Fibroblast of skin of abdomen (primary cell): ENCODE results near the gene SERPIND1.
A peak's percentile ranks its signal among the peaks of the same experiment; 100 is the strongest.

ENCODE experiments used
- DNase-seq: peaks from one replicate; pipeline ENCODE4 v3.0.0-alpha.2; 2013

Gene SERPIND1

DNA sequence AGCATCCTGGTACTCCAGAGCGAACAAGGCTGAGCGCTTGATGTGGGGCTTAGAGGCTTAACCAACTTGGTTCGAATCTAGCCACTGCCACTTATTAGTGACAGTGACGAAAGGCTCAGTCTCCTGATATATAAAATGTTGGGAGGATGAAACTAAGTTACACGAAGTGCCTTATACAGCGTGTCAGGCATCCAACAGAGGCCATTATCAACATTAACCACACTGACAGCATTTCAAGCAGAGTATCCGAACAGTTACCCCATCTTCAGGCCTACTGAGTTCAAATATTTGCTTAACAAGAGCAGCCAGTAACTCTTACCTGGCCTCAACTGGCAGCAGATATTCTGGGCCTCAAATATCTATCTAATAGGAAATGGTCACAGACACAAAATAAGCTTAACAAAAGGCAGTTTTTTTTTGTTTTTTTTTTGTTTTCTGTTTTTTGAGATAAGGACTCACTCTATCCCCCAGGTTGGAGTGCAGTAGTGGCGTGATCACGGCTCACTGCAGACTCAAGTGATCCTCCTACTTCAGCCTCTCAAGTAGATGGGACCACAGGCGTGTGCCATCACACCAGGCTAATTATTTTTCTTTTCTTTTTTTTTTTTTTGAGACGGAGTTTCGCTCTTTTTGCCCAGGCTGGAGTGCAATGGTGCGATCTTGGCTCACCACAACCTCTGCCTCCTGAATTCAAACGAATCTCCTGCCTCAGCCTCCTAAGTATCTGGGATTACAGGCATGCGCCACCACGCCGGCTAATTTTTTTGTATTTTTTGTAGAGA is 2.9 kb downstream of the SERPIND1 start:
- DNase-seq, result no peak

DNA sequence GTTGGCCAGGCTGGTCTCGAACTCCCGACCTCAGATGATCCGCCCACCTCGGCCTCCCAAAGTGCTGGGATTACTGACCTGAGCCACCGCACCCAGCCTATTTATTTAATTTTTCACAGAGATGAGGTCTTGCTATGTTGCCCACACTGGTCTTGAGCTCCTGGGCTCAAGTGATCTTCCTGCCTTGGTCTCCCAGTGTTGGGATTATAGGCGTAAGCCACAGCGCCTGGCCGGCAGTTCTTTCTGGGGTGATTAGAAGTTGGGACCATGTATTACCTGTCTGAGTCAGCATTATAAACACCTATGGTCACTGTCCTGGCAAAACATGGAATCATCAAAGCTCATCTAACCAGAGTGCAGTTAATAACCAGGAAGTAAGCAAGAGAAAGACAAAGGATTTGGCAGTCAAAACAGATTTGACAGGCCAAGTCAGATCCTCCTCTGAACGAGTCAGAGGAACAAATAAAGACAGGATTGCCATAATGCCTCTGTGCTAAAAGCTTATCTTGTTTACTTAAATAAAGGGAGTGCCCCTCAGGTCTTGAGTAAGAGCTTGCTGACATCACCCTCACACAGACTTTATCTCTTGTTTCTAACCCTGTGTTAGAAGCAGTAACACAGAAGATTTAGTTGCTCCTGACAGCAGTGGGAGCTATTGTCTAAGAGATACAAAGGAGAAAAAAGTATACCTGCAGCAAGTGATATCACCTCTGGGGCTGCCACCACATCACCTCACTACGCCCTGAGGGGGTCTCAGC is 3.7 kb downstream of the SERPIND1 start:
- peak; percentile 6 for DNase-seq

DNA sequence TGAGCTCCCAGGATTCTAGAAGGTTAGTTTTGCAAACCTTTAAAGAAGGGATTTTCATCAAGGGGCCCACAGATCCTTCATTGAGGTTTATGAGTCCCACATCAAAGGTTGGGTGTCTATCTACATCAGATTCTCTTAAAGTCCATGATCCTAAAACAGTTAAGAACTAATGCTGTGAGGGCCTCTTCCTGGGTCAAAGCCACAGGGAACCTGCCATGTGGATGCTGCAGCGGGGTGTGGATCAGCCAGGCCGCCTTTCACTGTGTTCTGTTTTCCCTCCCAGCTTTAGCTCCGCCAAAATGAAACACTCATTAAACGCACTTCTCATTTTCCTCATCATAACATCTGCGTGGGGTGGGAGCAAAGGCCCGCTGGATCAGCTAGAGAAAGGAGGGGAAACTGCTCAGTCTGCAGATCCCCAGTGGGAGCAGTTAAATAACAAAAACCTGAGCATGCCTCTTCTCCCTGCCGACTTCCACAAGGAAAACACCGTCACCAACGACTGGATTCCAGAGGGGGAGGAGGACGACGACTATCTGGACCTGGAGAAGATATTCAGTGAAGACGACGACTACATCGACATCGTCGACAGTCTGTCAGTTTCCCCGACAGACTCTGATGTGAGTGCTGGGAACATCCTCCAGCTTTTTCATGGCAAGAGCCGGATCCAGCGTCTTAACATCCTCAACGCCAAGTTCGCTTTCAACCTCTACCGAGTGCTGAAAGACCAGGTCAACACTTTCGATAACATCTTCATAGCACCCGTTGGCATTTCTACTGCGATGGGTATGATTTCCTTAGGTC is 5.3 kb downstream of the SERPIND1 start:
- no peak for DNase-seq

DNA sequence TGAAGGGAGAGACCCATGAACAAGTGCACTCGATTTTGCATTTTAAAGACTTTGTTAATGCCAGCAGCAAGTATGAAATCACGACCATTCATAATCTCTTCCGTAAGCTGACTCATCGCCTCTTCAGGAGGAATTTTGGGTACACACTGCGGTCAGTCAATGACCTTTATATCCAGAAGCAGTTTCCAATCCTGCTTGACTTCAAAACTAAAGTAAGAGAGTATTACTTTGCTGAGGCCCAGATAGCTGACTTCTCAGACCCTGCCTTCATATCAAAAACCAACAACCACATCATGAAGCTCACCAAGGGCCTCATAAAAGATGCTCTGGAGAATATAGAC is 5.9 kb downstream of the SERPIND1 start:
- no peak for DNase-seq

DNA sequence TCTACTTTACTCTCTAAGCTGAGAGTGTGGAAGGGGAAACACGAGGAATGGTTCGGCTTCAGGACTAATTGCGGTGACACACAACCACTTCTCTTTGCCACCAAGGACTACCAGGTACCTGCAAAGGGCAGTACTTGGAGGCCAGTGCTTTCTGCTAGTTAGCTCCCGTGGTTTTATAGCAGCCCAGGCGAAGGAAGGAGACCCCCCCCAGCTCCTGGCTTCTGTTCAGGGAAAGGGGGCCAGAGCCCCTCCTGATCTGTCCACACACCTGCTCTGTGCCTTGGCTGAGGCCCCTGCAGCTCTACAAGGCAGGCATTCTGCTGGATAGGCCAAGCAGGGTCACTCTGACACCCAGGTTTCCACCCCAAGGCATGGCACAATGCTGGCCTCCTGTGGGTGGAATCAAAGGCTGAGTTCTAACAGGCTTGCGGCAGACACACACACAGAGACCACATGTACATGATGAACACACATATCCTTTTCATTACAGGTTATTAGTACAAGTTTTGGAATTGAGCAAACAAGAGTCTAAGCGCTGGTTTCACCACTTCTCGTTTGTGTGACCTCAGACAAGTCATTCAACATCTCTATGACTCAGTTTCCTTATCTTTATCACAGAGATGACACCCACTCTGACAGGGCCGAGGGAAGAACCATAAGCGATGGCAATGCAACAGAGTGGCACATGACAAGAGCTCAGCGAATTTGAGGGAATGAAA is 7.5 kb downstream of the SERPIND1 start:
- no peak for DNase-seq

DNA sequence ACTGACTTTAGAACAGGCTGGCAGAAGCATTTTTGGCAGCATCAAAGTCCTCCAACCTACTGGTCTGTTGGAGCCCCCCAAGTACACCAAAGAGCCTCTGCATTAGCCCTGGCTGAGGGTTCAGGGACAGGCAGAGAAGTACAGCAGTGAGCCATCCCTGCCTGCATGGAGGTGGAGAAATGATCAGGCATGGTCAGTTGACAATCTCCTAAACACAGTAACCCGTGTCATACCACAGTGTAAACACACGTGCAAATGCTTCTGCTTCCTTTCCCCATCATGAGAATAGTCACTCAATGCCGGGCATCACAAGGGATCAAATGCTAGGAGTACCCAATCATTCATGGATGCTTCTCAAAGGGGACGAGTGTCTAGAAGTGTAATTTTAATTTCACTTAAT is 8.2 kb downstream of the SERPIND1 start:
- DNase-seq, result no peak

DNA sequence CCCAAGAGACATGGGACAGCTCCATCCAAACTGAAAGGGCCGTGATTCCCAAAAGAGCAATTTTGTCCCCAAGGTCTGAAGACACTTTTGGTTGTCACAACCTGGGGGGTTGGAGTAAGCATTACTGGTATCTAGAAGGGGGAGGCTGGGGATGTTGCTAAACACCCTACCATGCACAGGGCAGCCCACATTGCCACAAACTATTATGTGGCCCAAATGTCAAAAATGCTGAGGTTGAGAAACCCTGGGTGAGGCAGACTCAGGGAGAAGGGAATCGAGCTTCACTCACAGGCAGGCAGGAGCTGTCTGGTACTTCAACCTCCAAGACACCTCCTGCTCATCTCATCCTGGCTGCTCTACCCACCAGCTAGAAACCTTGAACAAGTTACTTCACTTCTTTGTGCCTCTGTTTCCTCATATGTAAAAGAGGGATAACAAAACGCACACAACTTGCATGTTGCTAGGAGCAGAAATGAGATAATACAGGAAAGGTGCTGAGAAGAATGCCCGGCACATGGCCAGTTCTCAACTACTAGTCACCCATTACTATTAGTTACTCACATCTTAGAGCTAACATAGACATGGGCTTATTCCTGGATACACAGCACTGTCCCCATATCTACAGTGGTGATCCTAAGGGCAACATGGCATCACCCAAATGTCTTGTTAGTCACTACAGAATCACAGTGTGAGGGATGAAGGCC is 8.8 kb downstream of the SERPIND1 start:
- DNase-seq, result no peak

DNA sequence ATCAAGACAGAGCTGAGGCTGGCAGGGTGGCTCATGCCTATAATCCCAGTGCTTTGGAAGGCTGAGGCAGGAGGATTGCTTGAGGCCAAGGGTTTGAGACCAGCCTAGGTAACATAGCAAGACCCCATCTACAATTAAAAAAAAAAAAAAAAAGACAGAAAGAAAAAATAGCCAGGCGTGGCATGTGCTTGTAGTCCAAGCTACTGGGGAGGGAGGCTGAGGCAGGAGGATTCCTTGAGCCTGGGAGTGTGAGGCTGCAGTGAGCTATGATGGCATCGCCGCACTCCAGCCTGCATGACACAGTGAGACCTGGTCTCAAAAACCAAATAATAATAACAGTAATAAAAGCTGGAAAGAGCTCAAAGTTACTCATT is 9.4 kb downstream of the SERPIND1 start:
- DNase-seq, result no peak

GRCh38 chr22:20783844-20784723 is 10.2 kb downstream of the SERPIND1 start:
- peak; percentile 47 for DNase-seq

- no peak for DNase-seq
Measured at GRCh38 chr22:20785415-20785814, 11.5 kb downstream of the SERPIND1 start.

GRCh38 chr22:20786048-20786447 is 12.1 kb downstream of the SERPIND1 start:
- no peak for DNase-seq

DNA sequence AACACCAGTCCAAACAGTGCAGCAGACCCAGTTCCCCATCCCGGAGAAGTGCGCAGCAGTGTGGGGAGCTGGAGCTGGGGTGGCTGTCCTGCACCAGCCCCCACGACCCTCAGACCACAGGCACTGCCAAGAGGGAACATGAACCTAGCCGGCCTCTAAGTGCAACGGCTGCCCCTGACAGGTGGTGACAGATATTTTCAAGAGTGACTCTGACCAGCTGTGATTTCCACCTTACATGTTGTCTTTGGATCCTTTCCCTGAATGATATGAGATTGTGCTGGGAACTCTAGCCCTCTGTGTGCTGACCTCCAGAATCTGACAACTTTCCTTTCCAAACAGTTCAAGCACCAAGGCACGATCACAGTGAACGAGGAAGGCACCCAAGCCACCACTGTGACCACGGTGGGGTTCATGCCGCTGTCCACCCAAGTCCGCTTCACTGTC is 12.6 kb downstream of the SERPIND1 start:
- no peak for DNase-seq

- no peak for DNase-seq
Measured at GRCh38 chr22:20787223-20787622, 13.3 kb downstream of the SERPIND1 start.

GRCh38 chr22:20787746-20788626 is 14.1 kb downstream of the SERPIND1 start:
- no peak for DNase-seq

DNA sequence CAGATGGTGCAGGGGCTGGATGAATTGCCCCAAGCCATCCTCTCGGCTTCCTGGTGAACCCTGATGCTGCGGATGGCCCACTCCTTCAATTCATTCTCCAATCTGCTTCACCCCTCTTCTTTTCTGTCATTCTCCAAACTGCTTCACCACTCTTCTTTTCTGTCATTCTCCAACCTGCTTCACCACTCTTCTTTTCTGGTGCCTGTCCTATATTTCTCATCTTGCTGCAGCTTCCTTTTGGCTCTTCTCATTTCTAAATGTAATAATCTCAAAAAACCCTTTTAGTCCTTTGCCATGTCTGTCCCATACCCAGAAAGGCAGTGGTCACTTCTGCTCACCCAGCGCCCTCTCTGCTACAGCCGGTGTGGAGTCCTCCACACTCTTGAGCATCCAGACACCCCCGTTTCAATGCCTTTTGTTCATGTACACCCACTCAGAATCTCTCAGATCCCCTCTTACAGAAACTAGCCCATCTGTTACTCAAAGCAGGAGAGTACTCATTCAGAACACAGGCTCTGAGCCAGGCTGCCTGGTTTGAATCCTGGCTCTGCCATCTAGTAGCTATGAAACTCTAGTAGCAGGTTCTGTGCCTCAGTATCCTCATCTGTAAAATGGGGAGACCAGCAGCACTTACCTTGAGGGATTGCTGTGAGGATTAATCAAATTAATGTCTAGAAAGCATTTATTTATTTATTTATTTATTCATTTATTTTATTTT is 14.9 kb downstream of the SERPIND1 start:
- DNase-seq, result no peak

DNA sequence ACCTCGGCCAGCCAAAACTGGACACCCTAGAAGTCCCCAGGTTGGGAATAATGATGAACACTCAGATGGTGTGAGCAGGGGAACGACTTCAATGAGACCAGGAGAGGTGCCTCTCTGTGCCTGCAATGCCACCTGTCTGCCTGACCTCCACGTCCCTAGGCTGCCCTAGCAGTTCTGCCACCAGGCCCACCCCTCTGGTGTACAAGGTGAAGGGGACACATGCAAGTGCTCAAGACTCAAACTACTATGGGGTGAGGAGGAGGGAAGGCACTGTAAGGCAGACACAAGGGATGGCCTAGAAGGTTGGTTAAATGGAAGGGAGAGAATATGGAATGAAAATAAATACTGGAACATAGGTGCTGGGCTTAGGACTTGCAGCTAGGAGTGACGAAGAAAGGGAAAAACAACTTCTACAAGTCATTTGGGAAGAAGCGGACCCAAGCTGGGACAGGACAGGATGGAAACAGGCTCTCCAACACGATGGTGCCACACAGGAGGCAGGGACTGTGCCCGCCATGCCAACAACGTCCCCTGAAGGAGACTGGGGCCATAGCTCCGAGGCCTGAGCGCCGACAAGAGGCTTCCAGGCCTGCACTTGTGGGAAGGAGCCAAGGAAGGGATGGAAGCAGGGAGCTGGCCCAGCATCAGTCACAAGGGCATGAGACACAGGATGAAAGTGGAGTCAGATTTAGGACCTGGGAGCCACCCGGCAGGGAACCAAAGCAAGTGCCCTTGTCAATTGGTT is 18.5 kb downstream of the SERPIND1 start:
- no peak for DNase-seq

- peak; percentile 18 for DNase-seq
Measured at GRCh38 chr22:20792966-20793728, 19.2 kb downstream of the SERPIND1 start.
